Cortex of kidney (tissue), 1 donor: ENCODE measurements around the gene RNF2.

ENCODE experiments used
- DNase-seq: peaks from one replicate; lab custom pipeline; 2025; lab: John Stamatoyannopoulos, UW

The RNF2 gene

DNA sequence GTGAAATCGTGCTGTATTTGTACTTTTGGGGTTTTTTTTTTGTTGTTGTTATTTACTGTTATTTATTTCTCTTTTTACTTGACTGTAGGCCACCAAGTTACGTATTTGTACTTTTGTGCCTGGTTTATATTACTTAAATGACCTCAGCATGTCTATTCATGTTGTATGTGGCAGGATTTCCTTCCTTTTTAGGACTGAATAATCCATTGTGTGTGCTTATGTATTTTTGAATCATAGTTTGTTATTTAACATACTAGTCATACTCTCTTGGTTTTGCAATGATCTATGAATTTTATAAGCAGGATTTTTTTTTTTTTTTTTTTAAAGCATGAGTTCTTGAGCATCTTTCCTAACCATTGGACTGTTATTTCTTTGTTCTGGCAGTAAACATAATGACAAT lies 51.2 kb downstream of the RNF2 start:
- DNase-seq = no peak

DNA sequence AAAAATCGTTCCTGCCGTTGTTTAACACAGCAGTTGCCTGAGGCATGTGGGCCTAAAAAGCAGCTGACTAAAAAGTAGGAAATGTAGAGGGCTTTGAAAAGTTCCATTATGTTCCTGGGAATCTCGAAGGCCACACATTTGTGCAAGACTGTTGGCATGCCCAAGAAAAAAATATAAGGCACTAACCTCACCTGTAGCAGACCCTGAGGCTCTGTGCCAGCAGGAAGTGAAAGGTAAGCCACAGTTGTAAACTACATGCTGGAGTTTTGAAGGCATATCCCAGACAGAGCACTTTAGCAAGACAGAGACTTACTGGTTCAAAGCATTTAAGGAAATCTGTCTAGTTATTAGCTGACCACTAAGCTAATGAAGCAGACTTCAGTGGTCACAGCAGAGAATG lies 58.7 kb downstream of the RNF2 start:
- DNase-seq = no peak

DNA sequence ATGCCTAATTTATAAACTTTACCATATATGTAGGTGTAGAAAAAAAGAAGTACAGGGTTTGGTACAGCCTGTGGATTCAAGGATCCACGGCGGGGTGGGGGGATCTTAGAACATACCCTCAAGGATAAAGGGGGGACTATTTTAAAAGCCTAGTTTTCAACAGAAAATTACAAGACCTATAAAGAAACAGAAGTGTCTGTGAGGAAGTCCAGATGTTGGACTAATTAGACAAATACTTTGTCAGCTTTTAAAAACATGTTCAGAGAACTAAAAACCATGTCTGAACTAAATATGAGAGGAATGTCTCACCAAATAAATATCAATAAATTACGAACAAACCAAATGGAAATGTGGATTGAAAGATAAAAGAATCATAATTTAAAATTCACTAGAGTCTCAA lies 59.8 kb downstream of the RNF2 start:
- DNase-seq = no peak

DNA sequence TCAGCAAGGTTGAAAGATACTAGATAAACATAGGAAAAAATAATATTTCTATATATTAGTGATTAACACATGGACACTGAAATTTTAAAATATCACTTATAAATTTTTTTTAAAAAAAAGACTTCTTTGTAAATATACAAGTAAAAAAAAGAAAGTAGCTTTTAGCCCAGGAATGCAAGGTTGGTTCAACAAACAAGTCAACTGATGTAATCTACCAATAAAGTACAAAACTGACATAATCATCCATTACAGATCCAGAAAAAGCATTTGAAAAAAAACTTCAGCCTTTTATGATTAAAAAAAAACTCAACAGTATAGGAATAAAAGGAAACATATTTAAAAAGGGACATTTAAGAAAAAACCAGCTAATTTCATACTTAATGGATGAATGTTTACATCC lies 63.0 kb downstream of the RNF2 start:
- DNase-seq = no peak

DNA sequence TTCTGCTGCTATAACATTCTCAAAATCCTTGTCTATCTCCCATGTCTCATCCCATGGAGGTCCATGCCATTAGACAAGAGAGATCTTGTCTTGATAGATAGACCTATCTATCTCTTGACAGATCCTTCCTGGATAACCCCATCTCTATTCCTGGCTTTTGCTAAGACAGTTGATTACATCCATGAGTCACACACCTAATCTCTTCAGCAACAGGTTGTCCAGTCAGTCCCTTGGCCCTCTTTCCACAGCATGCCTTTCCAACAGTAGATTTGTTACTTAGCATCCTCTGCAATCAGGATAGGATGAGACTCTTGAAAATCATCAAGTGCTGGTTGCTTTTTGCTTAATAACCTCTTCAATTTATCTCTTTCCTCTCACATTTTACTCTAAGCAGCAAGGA lies 64.8 kb downstream of the RNF2 start:
- no peak for DNase-seq

DNA sequence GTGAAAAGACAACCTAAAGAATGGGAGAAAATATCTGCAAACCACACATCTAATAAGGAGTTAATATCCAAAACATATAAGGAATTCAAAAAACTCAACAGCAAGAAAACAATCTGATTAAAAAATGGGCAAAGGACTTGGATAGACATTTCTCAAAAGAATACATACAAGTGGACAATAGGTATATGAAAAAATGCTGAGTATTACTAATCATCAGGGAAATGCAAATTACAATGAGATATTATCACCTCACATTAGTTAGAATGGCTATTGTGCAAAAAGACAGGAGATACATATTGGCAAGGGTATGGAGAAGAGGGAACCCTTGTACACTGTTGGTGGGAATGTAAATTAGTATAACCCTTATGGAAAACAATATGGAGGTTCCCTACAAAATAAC lies 66.5 kb downstream of the RNF2 start:
- no peak for DNase-seq

DNA sequence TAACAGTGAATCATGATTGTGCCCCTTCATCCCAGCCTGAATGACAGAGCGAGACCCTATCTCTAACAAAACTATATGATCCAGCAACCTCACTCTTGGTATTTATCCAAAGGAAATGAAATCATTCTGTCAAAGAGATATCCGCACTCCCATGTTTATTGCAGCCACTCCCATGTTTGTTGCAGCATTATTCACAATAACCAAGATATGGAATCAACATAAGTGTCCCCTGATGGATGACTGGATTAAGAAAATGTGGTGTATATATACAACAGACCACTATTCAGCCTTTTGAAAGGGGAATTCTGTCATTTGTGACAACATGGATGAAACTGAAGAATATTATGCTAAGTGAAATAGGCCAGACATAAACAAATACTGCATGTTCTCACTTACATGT lies 67.0 kb downstream of the RNF2 start:
- DNase-seq = no peak

DNA sequence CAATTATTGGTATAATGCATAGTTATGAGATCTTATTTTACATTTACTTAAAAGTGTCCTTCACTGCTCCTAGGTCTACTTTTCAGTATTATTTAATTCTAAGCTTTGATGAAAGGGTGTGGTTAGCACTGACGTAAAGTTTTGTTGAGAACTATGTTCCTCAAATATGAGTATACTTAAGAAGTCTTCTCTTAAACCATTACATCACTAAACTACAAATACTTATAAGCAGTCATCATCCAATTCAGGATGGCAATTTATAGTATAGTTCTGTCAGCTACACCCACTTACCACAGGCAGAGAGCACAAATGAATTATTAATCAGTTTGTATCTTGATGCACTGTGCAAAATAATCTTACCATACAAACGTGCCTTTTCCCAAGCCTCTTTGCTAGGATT lies 84.3 kb downstream of the RNF2 start:
- no peak for DNase-seq

DNA sequence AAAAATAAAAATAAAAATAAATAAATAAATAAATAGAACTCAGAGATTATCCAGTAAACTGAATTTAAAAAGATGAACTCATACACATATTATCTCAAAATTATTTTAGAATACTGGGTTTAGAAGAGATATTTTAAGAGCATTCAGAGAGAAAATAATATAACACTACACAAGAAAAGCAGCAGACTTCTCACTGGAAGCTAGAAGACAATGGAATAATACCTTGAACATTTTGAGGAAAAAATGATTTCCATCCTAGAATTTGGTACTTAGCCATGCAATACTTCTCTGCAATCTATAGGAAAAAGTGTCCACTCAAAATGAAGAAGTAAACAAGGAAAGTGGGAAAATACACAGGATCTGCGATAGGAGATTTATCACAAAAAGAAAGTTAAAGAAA lies 87.2 kb downstream of the RNF2 start:
- no peak for DNase-seq

DNA sequence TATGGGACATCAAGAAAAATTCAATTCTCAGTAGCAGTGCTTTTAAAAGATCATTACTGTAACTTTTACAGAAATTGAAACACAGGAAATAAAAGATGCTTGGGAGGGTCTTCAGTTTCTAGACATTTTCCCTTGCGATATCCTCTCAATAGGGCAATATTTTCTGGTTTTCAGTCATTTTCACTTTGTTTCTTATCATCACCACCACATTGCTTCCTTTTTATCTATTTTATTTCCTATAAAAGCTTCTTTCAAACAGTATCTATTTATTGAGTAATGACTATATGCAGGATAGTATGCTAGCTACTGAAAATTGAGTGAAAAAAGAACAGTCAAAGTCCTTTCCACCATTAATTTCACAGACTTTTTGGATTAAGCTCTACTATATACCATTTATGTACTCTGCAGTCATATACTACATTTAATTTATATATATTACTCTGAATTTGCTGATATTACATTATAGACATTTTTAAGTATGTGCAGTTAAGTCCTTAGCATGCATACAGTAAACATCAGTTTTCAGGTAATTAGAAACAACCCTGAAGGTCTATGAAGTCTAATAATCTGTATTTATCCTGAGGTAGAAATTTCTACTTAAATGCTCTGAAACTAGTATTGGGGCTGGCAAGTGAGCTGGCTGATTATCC lies 92.7 kb downstream of the RNF2 start:
- no peak for DNase-seq

DNA sequence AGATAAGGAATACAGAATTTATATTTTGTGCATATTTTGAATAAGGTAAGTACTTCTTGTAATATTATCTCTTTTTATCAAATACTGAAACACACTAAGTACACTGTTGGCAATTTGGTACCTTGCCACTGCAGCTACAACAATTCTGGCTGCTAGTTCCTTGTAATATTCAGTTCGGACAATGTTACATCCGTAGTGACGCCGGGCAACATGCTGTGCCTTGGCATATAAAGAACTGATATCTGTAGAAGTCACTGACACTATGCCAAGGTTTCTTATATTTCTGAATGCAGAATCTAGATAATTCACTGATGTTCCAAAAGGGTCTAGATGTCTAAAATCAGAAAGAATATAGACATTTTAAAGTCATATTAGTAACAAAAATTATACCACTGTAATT lies 93.9 kb downstream of the RNF2 start:
- DNase-seq = no peak

DNA sequence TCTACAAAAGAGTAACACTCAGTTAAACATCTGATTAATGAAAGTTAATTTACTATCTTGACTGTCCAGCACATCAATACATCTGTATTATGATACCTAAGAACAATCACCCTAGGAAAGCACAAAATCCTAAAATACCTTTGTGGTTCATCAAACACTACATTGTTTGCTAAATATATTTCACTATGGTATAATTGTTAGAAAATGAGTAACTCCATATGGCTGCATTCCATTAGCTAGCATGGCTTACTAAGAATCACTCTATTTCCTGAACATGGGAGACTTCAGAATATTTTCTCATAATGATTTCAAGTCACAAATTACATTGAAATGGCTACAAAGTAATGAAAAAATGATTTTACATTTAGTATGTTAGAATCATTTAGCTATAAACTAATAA lies 98.9 kb downstream of the RNF2 start:
- no peak for DNase-seq

DNA sequence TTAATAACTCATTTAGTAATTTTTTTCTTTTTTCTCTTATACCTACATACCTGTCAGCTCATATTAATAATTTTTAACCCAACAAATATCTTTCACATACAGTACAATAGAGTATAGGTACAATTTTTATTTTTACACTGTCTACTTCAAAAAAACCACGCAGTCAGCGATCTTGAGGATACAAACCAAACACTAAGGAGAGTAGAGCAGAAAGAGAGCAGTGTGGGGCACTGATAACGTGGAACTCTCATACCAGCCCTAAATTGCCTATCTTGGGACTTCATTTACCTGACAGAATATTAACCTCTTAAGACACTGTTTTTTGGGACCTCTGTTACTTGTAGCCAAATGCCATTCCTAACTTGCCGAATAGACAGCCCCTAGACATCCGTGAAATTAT lies 105.9 kb downstream of the RNF2 start:
- DNase-seq = no peak
